HCT116 (cell line): ENCODE data around the gene PTPN12.

ENCODE experiments used
- ATF3 ChIP-seq: IDR thresholded peaks from 2 replicates; pipeline ENCODE4 v1.6.1; 2012
- CTCF ChIP-seq, 3 experiments: fragments of 200-600 bp in 1 of 3; sonication (generic) in 1 of 3; IDR thresholded peaks in 2 of 3; conservative IDR thresholded peaks in 1 of 3; 2 replicates each; pipeline ENCODE4 v1.5.1; 2012 to 2017; ENCODE audit warnings: low read depth in 2 of 3, low read length in 2 of 3, antibody characterized with exemption in 1 of 3, borderline replicate concordance in 1 of 3, control low read depth in 1 of 3, mild to moderate bottlenecking in 1 of 3, mixed read lengths in 1 of 3, mixed run types in 1 of 3, moderate library complexity in 1 of 3; ENCODE audit not compliant: insufficient read depth in 1 of 3
- EZH2phosphoT487 ChIP-seq: fragments of 200-600 bp; IDR thresholded peaks from 2 replicates; pipeline ENCODE4 v1.6.1; 2018; ENCODE audit warnings: antibody characterized with exemption, borderline replicate concordance
- FOSL1 ChIP-seq: IDR thresholded peaks from 2 replicates; pipeline ENCODE4 v1.6.1; 2012; ENCODE audit warnings: low read depth
- POLR2A ChIP-seq: IDR thresholded peaks from 2 replicates; pipeline ENCODE4 v1.7.0; 2011; ENCODE audit warnings: borderline replicate concordance; ENCODE audit not compliant: insufficient read depth, insufficient read length; ENCODE audit errors: extremely low read depth
- POLR2AphosphoS5 ChIP-seq: IDR thresholded peaks from 2 replicates; pipeline ENCODE4 v1.6.1; 2011; ENCODE audit warnings: mild to moderate bottlenecking, low read depth, low read length, moderate library complexity
- SP1 ChIP-seq: IDR thresholded peaks from 2 replicates; pipeline ENCODE4 v1.6.1; 2012; ENCODE audit warnings: low read depth

DNA sequence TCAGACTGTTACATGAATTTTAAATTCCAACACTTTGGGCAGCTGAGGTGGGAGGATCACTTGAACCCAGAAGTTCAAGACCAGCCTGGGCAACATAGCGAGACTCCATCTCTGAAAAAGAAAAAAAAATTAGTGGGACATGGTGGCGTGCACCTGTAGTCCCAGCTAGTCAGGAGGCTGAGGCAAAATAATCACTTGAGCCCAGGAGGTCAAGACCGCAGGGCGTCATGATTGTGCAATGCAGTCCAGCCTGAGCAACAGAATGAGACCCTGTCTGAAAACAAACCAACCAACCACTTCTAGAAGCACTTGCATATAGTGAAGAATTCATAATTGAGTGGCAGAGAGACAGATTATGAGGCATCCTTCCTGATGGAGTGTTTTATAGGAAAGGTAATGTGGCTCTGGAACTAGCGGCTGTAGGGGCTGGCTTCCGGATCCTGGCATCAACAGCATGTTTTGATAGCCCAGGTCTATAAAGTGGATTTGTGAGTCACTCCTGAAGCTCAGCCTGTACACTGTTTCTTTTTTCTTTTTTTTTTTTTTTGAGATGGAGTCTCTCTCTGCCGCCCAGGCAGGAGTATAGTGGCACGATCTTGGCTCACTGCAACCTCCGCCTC, 118.9 kb downstream of the PTPN12 start:
- TF ChIP-seq POLR2AphosphoS5 (no peak), SP1 (no peak), POLR2A (no peak), EZH2phosphoT487 (no peak), CTCF (IDR thresholded peaks at IDR 0.05 in 2 of 3, conservative IDR thresholded peaks at IDR 0.05 in 1 of 3; ENCODE audit: borderline replicate concordance in 1 of 3, insufficient read depth in 1 of 3, low read depth in 2 of 3, low read length in 2 of 3) (no peak), FOSL1 (no peak), ATF3 (no peak)
